Neuronal stem cell (in vitro differentiated cells): Measurements from ENCODE around the gene WNT7A.

ENCODE experiments used
- DNase-seq: peaks from one replicate; pipeline ENCODE4 v3.0.0-alpha.2; 2013; ENCODE audit warnings: low spot score
- H2AFZ ChIP-seq: one replicate; pipeline ENCODE4 v1.6.1; 2013; ENCODE audit warnings: mild to moderate bottlenecking, low read length, inconsistent platforms
- H2AK5ac ChIP-seq: 2 replicates; pipeline ENCODE4 v1.6.1; 2013; ENCODE audit warnings: low read depth, mild to moderate bottlenecking, inconsistent platforms, low read length, moderate library complexity, mixed read lengths
- H2BK120ac ChIP-seq: 2 replicates; pipeline ENCODE4 v1.6.1; 2013; ENCODE audit warnings: low read depth, mild to moderate bottlenecking, inconsistent platforms, low read length, moderate library complexity, mixed read lengths
- H2BK12ac ChIP-seq: one replicate; pipeline ENCODE4 v1.6.1; 2013; ENCODE audit warnings: low read length, inconsistent platforms
- H2BK15ac ChIP-seq: 2 replicates; pipeline ENCODE4 v1.6.1; 2013; ENCODE audit warnings: mild to moderate bottlenecking, low read length, inconsistent platforms, mixed read lengths
- H2BK5ac ChIP-seq: one replicate; pipeline ENCODE4 v1.6.1; 2013; ENCODE audit warnings: inconsistent platforms, mild to moderate bottlenecking, low read length, moderate library complexity
- H3K14ac ChIP-seq: one replicate; pipeline ENCODE4 v1.6.1; 2013; ENCODE audit warnings: low read length, inconsistent platforms
- H3K18ac ChIP-seq: 2 replicates; pipeline ENCODE4 v1.6.1; 2013; ENCODE audit warnings: low read length, inconsistent platforms
- H3K23ac ChIP-seq: 2 replicates; pipeline ENCODE4 v1.6.1; 2013; ENCODE audit warnings: low read depth, mild to moderate bottlenecking, mixed read lengths, low read length, inconsistent platforms; ENCODE audit not compliant: poor library complexity
- H3K27ac ChIP-seq: replicated peaks from 3 replicates; pipeline ENCODE4 v1.5.1; 2013; ENCODE audit warnings: low read length, inconsistent platforms
- H3K27me3 ChIP-seq, 3 experiments: 2 replicates each; pipeline ENCODE4 v1.6.1; 2013; ENCODE audit warnings: low read length in 3 of 3, mild to moderate bottlenecking in 2 of 3, inconsistent platforms in 1 of 3, low read depth in 1 of 3, mixed read lengths in 1 of 3, moderate library complexity in 1 of 3; ENCODE audit not compliant: control insufficient read depth in 3 of 3, insufficient read depth in 3 of 3
- H3K36me3 ChIP-seq, 2 donors: replicated peaks in 1 of 2; 2 replicates each; pipeline ENCODE4 v1.6.1; 2013; ENCODE audit warnings: low read length in 2 of 2; ENCODE audit not compliant: control insufficient read depth in 2 of 2, insufficient read depth in 2 of 2
- H3K4ac ChIP-seq: 2 replicates; pipeline ENCODE4 v1.6.1; 2013; ENCODE audit warnings: inconsistent platforms, mild to moderate bottlenecking, low read length, moderate library complexity
- H3K4me1 ChIP-seq, 2 donors: 1 replicate in 1 of 2; 2 replicates in 1 of 2; pipeline ENCODE4 v1.6.1; 2013; ENCODE audit warnings: low read length in 2 of 2, low read depth in 1 of 2; ENCODE audit not compliant: control insufficient read depth in 2 of 2, insufficient read depth in 1 of 2
- H3K4me2 ChIP-seq: one replicate; pipeline ENCODE4 v1.6.1; 2013; ENCODE audit warnings: mild to moderate bottlenecking, low read length, inconsistent platforms; ENCODE audit not compliant: insufficient read depth, poor library complexity, severe bottlenecking
- H3K4me3 ChIP-seq, 2 donors: 2 replicates each; pipeline ENCODE4 v1.5.1; 2013; ENCODE audit warnings: low read length in 2 of 2, mild to moderate bottlenecking in 2 of 2, inconsistent platforms in 1 of 2, moderate library complexity in 1 of 2
- H3K79me1 ChIP-seq: one replicate; pipeline ENCODE4 v1.6.1; 2013; ENCODE audit warnings: low read depth, mild to moderate bottlenecking, inconsistent platforms, low read length, moderate library complexity
- H3K9ac ChIP-seq: one replicate; pipeline ENCODE4 v1.6.1; 2013; ENCODE audit warnings: mild to moderate bottlenecking, low read depth, low read length, inconsistent platforms; ENCODE audit not compliant: poor library complexity
- H3K9me3 ChIP-seq, 2 donors: replicated peaks in 1 of 2; 2 replicates each; pipeline versions ENCODE3 to v1.6.1; 2013; ENCODE audit warnings: low read length in 2 of 2, mild to moderate bottlenecking in 2 of 2, inconsistent platforms in 1 of 2, low read depth in 1 of 2, mixed read lengths in 1 of 2, moderate library complexity in 1 of 2; ENCODE audit not compliant: control insufficient read depth in 2 of 2, insufficient read depth in 1 of 2
- H4K8ac ChIP-seq: one replicate; pipeline ENCODE4 v1.6.1; 2013; ENCODE audit warnings: low read depth, mild to moderate bottlenecking, inconsistent platforms, low read length, moderate library complexity
- H4K91ac ChIP-seq: one replicate; pipeline ENCODE4 v1.6.1; 2013; ENCODE audit warnings: low read length, low read depth, mild to moderate bottlenecking, inconsistent platforms; ENCODE audit not compliant: poor library complexity
- WGBS, 2 donors: extraction: QIAGEN DNeasy Blood & Tissue Kit; methylation state at CpG; one replicate each; pipeline ENCODE4 v1.1.7; 2013; ENCODE audit warnings: missing lambda C conversion rate in 2 of 2, mixed read lengths in 1 of 2; ENCODE audit not compliant: insufficient read length in 2 of 2, insufficient replicate concordance in 1 of 2; ENCODE audit errors: extremely low coverage in 2 of 2; 5-methylcytosine and 5-hydroxymethylcytosine counted together

WNT7A gene

DNA sequence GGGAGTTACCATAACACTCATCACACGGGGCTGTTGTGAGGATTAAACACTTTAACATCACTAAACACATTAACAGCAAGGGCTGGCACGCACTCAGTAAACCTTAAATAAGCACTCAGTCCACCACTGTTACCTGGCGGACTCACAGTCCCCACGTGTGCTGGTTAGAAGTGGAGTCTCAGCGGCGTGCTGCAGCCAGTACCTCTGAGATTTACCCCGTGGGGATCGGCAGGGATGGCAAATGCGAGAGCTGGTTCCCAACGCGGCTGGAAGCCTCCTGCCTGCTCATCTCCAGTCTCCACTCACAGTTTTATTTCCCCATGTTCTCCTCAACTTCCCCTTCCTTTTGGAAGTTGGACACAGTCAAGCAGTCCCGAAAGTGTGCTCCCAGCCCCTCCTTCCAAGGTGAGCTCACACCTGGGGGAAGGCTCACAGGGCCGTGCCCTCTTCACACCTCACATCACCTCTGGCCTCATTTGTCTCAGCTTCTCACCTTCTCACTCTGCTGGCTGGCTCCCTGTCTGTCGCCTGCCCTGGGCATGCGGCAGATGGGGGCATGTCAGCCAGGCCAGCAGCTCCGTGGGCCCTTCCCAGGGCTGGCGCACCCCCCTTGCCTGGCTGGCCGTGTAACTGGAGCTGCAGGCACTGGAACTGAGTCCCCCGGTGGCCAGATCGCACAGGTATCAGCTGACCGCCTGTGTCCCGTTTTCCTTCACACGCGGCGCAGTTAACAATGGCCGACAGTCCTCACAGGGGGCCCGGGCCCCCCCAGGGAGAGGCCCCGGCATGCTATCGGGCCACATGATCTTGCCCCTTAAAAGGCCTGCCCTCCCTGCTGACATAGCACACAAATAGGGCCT is 87.1 kb downstream of the WNT7A start:
- Histone ChIP-seq H3K4me2 (no peak overlapping the region), H3K14ac (peak overlapping the region; percentile 28), H2AFZ (peak overlapping the region; percentile 41), H2BK120ac (no peak overlapping the region), H3K27ac (no peak overlapping the region), H3K36me3 (no peaks in the 10 kb centered on the region), H2BK15ac (peak overlapping the region; percentile 6), H3K9me3 (peaks cover 0 to 2% of the 10 kb centered on the region in 2 donors), H2BK12ac (peak overlapping the region; percentile 80), H3K23ac (no peak overlapping the region), H2BK5ac (peak overlapping the region; percentile 62), H2AK5ac (peak overlapping the region; percentile 48), H3K27me3 (no peaks in the 10 kb centered on the region), H4K8ac (no peak overlapping the region), H3K4me1 (peaks cover 11 to 37% of the 10 kb centered on the region in 2 donors), H3K4me3 (peak overlapping the region in 1 of 2 donors; percentile 4), H3K79me1 (no peaks in the 10 kb centered on the region), H3K9ac (peak overlapping the region; percentile 38), H3K4ac (no peak overlapping the region), H3K18ac (peak overlapping the region; percentile 23), H4K91ac (no peak overlapping the region)
- no peak for DNase-seq
- WGBS, 2 donors, result no CpG with 5 or more reads among the region's 29 CpGs

GRCh38 chr3:13792051-13792490 is 87.8 kb downstream of the WNT7A start:
- no peak overlapping the region for H3K27ac ChIP-seq
- no peaks in the 10 kb centered on the region for H3K79me1 ChIP-seq
- peaks cover 0 to 2% of the 10 kb centered on the region in 2 donors for H3K9me3 ChIP-seq
- no peak overlapping the region for H2BK120ac ChIP-seq
- no peak overlapping the region for H3K4ac ChIP-seq
- H2BK12ac ChIP-seq, result no peak overlapping the region
- WGBS, 2 donors, result no CpG with 5 or more reads among the region's 9 CpGs
- H3K4me2 ChIP-seq, result no peak overlapping the region
- H3K14ac ChIP-seq, result peak overlapping the region; percentile 6
- no peak overlapping the region for H3K4me3 ChIP-seq
- H2BK15ac ChIP-seq, result no peak overlapping the region
- H2AFZ ChIP-seq, result peak overlapping the region; percentile 49
- peak overlapping the region; percentile 73 for H3K18ac ChIP-seq
- H3K9ac ChIP-seq, result peak overlapping the region; percentile 39
- no peak overlapping the region for H2AK5ac ChIP-seq
- DNase-seq, result no peak
- no peak overlapping the region for H3K23ac ChIP-seq
- no peak overlapping the region for H4K91ac ChIP-seq
- no peak overlapping the region for H4K8ac ChIP-seq
- H3K27me3 ChIP-seq, result no peaks in the 10 kb centered on the region
- H3K4me1 ChIP-seq, result peaks cover 12 to 41% of the 10 kb centered on the region in 2 donors
- H2BK5ac ChIP-seq, result no peak overlapping the region
- H3K36me3 ChIP-seq, result no peaks in the 10 kb centered on the region

- DNase-seq, result no peak
- H2AK5ac ChIP-seq, result no peak overlapping the region
- H3K9me3 ChIP-seq, result peaks cover 0 to 2% of the 10 kb centered on the region in 2 donors
- H3K27me3 ChIP-seq, result no peaks in the 10 kb centered on the region
- no peak overlapping the region for H3K4me3 ChIP-seq
- H3K79me1 ChIP-seq, result no peaks in the 10 kb centered on the region
- peak overlapping the region; percentile 73 for H3K18ac ChIP-seq
- H4K91ac ChIP-seq, result no peak overlapping the region
- no peak overlapping the region for H4K8ac ChIP-seq
- peaks cover 13 to 41% of the 10 kb centered on the region in 2 donors for H3K4me1 ChIP-seq
- H3K23ac ChIP-seq, result no peak overlapping the region
- H3K4me2 ChIP-seq, result no peak overlapping the region
- H3K9ac ChIP-seq, result no peak overlapping the region
- no peak overlapping the region for H2BK5ac ChIP-seq
- no peak overlapping the region for H2BK15ac ChIP-seq
- no peak overlapping the region for H2BK12ac ChIP-seq
- peak overlapping the region; percentile 57 for H2AFZ ChIP-seq
- H2BK120ac ChIP-seq, result no peak overlapping the region
- H3K27ac ChIP-seq, result no peak overlapping the region
- no CpG with 5 or more reads among the region's 14 CpGs for WGBS, 2 donors
- peak overlapping the region; percentile 6 for H3K14ac ChIP-seq
- no peaks in the 10 kb centered on the region for H3K36me3 ChIP-seq
- H3K4ac ChIP-seq, result no peak overlapping the region
These were observed 88.4 kb downstream of the WNT7A start for GRCh38 chr3:13791198-13792050.
